Measurements from ENCODE around the gene COIL. TPM values are rescaled to one million over a fixed set of nuclear protein-coding genes. Genes with fewer than 3 reads are reported as not detected.

Gene COIL
- total and polyA plus RNA-seq, 2 donors (not counting 1 experiment from before 2014, with no cell fraction given) = 7.3 to 12.1 TPM

- peak overlapping the region; percentile 93 for H3K27ac ChIP-seq (ENCODE audit: insufficient read depth, low read length)
- TF ChIP-seq EZH2 (IDR thresholded peaks at IDR 0.05; ENCODE audit: low read length, missing control alignments) (no peak), CTCF (conservative IDR thresholded peaks at IDR 0.05 in 1 of 2, IDR thresholded peaks at IDR 0.05 in 1 of 2; ENCODE audit: low read depth in 1 of 2, low read length in 2 of 2) (no peak)
Observed at GRCh38 chr17:56913000-56913311, 47.9 kb downstream of the COIL start.

GRCh38 chr17:56912105-56912999 lies 48.5 kb downstream of the COIL start:
- H2AFZ ChIP-seq (ENCODE audit: low read length) = no peak overlapping the region
- H3K27me3 ChIP-seq (ENCODE audit: control insufficient read depth, insufficient read depth, low read length) = no peaks in the 10 kb centered on the region
- peaks cover 55% of the 10 kb centered on the region for H3K79me2 ChIP-seq (ENCODE audit: control insufficient read depth, insufficient read depth, low read length)
- peaks cover 8% of the 10 kb centered on the region for H3K36me3 ChIP-seq (ENCODE audit: control insufficient read depth, insufficient read depth, low read length)
- TF ChIP-seq EZH2 (IDR thresholded peaks at IDR 0.05; ENCODE audit: low read length, missing control alignments) (no peak), CTCF (conservative IDR thresholded peaks at IDR 0.05 in 1 of 2, IDR thresholded peaks at IDR 0.05 in 1 of 2; ENCODE audit: low read depth in 1 of 2, low read length in 2 of 2) (no peak)
- peak overlapping the region; percentile 68 to 93 (median 91) for H3K4me3 ChIP-seq (replicated peaks in 1 of 4; ENCODE audit: control extremely low read depth in 1 of 4, insufficient read depth in 1 of 4, low read depth in 3 of 4, low read length in 4 of 4)
- H3K27ac ChIP-seq (ENCODE audit: insufficient read depth, low read length) = peak overlapping the region; percentile 93
- DNase-seq (ENCODE audit: low read depth in 2 of 2) = peak in 1 of 2 donors; percentile 42
- H4K20me1 ChIP-seq (ENCODE audit: control insufficient read depth, extremely low read depth, insufficient read depth, low read length) = no peaks in the 10 kb centered on the region
- peak overlapping the region; percentile 94 for H3K4me2 ChIP-seq (ENCODE audit: extremely low read depth, insufficient read depth, low read length)
- no peaks in the 10 kb centered on the region for H3K9me3 ChIP-seq (ENCODE audit: control insufficient read depth, insufficient read depth, low read depth, low read length)
- H3K4me1 ChIP-seq (ENCODE audit: control insufficient read depth, extremely low read depth, insufficient read depth, low read length) = peaks cover 8% of the 10 kb centered on the region
- peak overlapping the region; percentile 28 for H3K9ac ChIP-seq (ENCODE audit: insufficient read depth, low read length)

More at GRCh38 chr17:56913000-56913311, 47.9 kb downstream of the COIL start:
- Histone ChIP-seq H3K36me3 (ENCODE audit: control insufficient read depth, insufficient read depth, low read length) (peaks cover 6% of the 10 kb centered on the region), H3K9me3 (ENCODE audit: control insufficient read depth, insufficient read depth, low read depth, low read length) (no peaks in the 10 kb centered on the region), H3K4me1 (ENCODE audit: control insufficient read depth, extremely low read depth, insufficient read depth, low read length) (peaks cover 8% of the 10 kb centered on the region), H3K79me2 (ENCODE audit: control insufficient read depth, insufficient read depth, low read length) (peaks cover 55% of the 10 kb centered on the region), H3K4me2 (ENCODE audit: extremely low read depth, insufficient read depth, low read length) (peak overlapping the region; percentile 94), H3K27me3 (ENCODE audit: control insufficient read depth, insufficient read depth, low read length) (no peaks in the 10 kb centered on the region), H4K20me1 (ENCODE audit: control insufficient read depth, extremely low read depth, insufficient read depth, low read length) (no peaks in the 10 kb centered on the region), H3K9ac (ENCODE audit: insufficient read depth, low read length) (peak overlapping the region; percentile 90), H3K4me3 (replicated peaks in 1 of 4; ENCODE audit: control extremely low read depth in 1 of 4, insufficient read depth in 1 of 4, low read depth in 3 of 4, low read length in 4 of 4) (peak overlapping the region; percentile 68 to 93 (median 91)), H2AFZ (ENCODE audit: low read length) (no peak overlapping the region)
- DNase-seq (ENCODE audit: low read depth in 2 of 2) = no peak

GRCh38 chr17:56910509-56911235 lies 50.2 kb downstream of the COIL start:
- Histone ChIP-seq H3K9ac (ENCODE audit: insufficient read depth, low read length) (no peak overlapping the region), H2AFZ (ENCODE audit: low read length) (no peak overlapping the region), H4K20me1 (ENCODE audit: control insufficient read depth, extremely low read depth, insufficient read depth, low read length) (no peaks in the 10 kb centered on the region), H3K36me3 (ENCODE audit: control insufficient read depth, insufficient read depth, low read length) (peaks cover 8% of the 10 kb centered on the region), H3K27me3 (ENCODE audit: control insufficient read depth, insufficient read depth, low read length) (no peaks in the 10 kb centered on the region), H3K4me1 (ENCODE audit: control insufficient read depth, extremely low read depth, insufficient read depth, low read length) (peaks cover 8% of the 10 kb centered on the region), H3K4me3 (replicated peaks in 1 of 4; ENCODE audit: control extremely low read depth in 1 of 4, insufficient read depth in 1 of 4, low read depth in 3 of 4, low read length in 4 of 4) (peak overlapping the region; percentile 7 to 50 (median 18)), H3K27ac (ENCODE audit: insufficient read depth, low read length) (no peak overlapping the region), H3K9me3 (ENCODE audit: control insufficient read depth, insufficient read depth, low read depth, low read length) (no peaks in the 10 kb centered on the region), H3K4me2 (ENCODE audit: extremely low read depth, insufficient read depth, low read length) (peak overlapping the region; percentile 73), H3K79me2 (ENCODE audit: control insufficient read depth, insufficient read depth, low read length) (peaks cover 55% of the 10 kb centered on the region)
- TF ChIP-seq EZH2 (IDR thresholded peaks at IDR 0.05; ENCODE audit: low read length, missing control alignments) (no peak), CTCF (conservative IDR thresholded peaks at IDR 0.05 in 1 of 2, IDR thresholded peaks at IDR 0.05 in 1 of 2; ENCODE audit: low read depth in 1 of 2, low read length in 2 of 2) (no peak)
- no peak for DNase-seq (ENCODE audit: low read depth in 2 of 2)
